HG03432 (cell line): ENCODE results near the gene ANKRD63.
A peak's percentile ranks its signal among the peaks of the same experiment; 100 is the strongest.

Experiments used
- ATAC-seq: cut with Tn5 transposase; IDR thresholded peaks from one replicate; pipeline ENCODE4 v1.9.1; 2021; ENCODE audit warnings: mild to moderate bottlenecking, moderate library complexity; ENCODE audit not compliant: unreplicated experiment

The ANKRD63 gene

GRCh38 chr15:40313531-40314398 lies 30.9 kb upstream of the ANKRD63 start:
- no peak for ATAC-seq

- no peak for ATAC-seq
Observed at GRCh38 chr15:40312370-40313158, 29.7 kb upstream of the ANKRD63 start.

DNA sequence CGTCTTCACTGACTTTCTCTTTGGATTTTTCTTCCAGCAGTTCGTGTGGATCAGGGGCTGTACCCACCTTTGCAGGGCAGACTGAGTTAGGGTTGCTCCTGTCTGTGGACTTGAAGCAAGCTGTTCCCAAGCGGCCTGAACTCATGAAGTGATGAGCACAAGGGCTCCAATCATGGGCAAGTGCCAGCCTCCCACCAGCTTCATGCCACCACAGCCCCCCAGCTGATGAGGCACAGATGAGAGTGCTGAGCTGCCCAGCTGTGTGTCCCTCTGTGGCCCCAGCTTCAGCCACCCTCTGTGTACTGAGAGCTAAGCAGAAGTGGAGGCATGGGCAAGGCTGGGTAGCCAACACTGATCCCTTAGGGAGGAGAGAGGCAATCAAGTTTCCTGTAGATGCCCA lies 28.1 kb upstream of the ANKRD63 start:
- ATAC-seq: no peak

DNA sequence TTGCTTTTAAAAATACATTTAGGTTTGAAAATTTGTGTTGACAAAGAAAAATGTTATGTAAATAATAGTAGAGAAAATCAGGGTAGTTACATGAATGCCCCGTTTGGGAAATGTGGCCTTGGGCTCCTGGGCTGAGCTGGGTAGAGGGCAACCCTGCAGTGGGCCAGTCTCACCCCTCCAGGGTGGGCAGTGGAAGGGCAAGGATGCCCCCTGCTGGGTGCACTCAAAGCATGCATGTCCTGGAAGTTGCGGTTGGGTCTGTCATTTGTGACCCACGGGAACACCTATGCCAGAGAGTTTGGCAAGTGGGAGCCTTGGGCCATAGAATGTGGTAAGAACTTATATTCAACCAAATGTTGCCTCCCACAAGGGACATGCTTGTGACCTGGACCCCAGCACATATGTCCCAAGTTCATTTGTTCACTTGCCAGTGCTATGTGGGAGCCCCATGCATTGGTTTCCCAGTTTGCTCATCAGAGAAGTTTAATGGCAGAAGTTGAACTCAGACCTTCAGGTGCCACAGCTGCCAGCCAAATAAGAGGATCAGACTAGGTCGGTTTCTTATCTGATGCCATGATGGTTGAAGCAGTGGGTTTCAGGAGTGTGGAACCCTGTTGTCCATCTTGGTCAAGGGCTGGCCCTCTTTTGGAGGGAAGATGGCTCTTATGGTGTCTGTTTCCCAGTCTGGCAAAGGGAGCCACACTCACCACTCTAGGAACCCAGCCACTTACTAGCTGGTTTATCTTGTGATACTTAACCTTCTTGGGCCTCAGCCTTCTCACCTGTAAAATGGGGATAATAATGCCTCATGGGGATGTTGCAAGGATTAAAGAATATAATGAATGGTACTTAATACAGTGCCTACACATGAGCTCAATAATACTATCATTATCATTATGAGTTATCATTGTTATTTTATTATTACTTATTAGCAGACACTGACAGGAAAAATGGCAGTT lies 27.4 kb upstream of the ANKRD63 start:
- no peak for ATAC-seq

DNA sequence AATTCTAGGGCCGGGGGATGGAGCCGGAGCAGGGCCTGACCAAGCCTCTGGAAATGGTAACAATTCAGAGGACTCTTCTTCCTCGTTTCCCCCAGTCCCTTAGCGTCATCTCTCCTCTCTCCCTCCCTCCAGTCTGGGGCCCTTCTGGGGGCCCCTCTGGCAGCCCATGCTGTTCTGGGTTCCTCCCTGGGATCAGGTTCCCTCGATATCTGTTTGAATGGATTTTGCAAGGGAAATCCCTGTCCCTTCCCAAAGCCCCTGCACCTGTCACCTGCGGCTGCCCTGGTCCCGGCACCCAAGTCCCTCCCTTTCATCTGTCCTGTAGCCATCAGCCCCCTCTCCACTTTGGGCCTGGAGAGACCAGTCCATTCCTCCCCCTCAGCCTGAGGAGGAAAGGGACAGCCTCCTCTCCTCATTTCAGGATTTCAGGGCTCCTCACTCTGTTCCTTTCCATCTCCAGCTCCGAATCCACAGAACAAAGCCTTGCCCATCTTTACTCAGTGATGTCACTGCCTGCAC lies 26.5 kb upstream of the ANKRD63 start:
- ATAC-seq: no peak

DNA sequence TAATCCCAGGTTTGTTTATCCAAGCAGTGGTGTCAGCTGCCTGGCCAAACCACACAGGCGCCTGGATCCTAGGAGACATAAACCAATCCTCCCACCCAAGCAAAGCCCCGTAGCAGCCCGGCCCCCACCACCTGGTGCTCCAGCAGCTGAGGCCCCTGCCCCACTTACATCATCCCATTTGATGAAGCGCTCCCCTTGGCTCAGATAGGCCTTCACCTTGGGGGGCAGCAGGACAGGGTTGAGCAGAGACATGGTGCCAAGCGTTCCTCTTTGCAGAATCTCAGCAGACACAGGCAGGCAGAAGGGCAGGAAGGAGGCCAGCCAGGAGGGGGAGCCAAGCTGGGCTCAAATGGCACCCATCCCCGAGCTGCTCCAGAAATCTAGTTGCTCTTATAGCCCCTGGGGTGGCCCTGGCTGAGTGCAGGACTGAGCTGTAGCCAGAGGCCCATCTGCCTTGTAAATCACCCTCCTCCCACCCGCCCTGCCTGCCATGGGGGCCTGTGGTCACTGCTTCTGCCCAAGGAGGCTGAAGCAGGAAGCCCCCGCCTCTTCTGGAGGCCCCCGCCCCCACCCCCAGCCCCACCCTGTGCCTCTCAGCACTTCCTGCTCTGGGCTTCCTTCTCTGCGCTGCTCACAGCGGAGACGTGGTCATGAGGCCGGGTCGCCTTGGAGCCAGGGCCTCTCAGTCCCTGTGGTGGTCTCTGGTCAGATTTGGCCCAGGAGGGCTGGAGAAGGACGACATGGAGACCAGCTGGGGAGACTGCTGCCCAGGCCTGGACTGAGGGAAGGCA lies 24.8 kb upstream of the ANKRD63 start, which contains the start of gene PLCB2:
TSS of gene PLCB2 (minus strand) at position 515 of the 791 bp plus-strand sequence. CDS start at position 252, 263 bp downstream.
- ATAC-seq: peak; percentile 69

DNA sequence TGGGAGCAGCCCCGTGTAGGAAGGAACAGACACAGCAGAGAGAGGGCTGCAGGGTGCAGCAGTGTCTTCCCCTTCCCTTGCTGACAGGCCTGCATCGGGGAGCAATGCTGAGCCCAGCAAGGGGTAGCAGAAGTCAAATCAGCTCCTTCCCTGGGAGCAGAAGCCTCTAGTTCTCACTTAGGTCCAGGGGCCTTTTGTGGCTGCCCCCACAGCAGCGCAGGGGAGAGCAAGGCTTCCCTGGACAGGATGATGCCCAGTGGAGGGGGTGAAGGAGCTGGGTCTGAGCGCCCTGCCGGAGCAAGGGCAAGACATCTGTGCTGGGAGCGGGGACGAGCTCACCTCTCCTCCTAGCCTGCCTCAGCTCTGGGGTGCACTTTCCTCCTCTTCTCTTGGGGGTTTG lies 24.0 kb upstream of the ANKRD63 start:
- ATAC-seq: no peak

DNA sequence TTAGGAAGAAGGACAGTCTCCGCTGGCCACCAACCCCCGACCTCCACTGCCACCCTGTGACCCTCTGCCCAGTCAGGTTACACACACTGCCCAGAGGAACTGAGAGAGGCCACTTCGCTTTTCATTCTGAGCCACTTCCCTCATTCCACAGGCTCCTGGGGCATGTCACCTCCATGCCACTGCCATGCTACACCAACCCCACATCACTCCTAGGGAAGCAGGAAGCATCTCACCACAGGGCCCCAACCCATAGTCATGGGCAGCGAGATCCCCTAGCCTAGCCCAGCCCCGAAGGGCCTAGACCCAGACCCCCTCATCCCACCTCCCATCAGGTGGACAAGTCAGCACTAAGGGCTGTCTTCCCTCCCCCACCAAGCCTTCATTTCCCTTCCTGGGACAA lies 23.5 kb upstream of the ANKRD63 start:
- no peak for ATAC-seq

DNA sequence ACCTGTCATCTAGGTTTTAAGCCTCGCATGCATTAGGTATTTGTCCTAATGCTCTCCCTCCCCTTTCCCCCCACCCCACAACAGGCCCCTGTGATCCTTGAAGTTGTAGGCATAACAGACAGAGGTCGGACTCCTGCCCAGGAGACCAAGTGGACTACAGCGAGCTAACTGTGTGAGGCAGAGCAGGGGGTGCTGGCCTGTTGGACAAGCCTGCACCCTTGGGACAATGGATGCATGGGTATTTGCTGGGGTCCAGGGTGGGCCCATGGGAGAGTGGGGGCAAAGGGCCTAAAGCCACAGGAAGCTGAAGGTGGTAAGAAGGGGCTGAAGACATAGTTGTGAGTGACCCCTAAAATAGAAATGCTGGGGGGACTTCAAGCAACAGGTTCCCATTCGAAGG lies 22.4 kb upstream of the ANKRD63 start:
- ATAC-seq: no peak

DNA sequence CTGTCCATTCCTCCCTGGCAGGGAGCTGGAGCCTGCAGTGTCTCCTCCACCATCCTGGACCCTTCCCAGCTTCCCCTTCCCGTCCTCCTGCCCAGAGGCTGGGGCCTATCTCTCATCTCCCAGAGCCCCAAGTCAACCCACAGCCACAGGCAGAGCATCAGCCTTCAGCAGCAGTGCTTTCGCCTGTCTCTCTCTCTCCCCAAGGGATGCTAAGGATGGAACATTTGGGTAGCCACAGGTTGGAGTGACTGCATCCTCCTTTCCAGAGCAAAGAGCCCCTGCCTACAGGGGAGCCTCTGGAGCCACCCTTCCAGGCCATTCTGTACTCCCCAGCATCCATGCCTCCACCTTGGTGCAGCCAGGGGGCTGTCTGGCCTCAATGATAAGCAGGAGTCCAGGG lies 20.7 kb upstream of the ANKRD63 start:
- ATAC-seq: no peak

DNA sequence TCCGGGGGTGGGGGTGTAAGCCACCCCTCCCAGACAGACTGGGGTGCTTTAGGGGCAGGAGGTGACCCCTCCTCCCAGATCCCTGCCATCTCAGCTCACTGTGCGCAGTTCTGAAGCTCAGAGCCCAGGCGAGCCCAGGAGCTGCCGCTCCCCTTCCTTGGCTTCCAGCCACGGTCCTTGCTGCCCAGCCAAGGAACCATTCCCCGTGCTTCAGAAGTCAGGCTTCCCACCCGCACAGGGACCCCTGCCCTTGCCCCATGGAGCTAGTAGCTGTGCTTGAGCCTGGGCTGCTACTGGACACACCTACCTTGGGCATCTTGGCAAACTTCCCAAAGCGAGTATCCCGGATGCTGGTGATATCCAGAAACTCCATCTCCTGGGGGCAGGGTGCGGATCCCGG lies 20.1 kb upstream of the ANKRD63 start:
- ATAC-seq: no peak

DNA sequence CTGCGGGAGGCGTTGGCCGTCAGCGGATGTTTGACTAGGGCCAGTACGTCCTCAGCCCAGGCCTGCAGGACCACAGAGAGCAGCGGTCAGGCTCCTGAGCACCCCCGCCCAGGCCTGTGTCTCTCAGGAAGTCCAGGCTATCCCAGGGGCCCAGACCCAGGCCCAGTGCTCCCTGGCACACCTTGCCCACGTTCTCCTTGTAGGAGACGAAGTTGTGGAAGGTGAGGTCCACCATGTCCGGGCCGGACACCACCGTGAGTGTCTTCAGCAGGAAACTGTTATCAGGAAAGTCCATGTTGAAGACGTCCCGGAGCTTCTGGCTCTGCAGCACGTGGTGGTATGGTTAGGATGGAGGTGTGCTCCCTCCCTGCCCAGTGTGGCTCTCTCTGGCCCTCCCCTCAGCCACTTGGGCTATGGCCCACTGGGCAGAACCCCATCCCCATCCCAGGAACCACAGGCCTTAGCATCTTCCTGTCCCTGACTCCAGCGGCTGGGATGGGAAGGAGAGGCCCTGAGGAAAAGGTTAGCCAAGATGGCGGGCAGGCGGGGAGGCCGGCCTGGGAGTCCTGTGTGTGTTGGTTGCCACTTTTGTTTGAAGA lies 19.5 kb upstream of the ANKRD63 start:
- no peak for ATAC-seq

DNA sequence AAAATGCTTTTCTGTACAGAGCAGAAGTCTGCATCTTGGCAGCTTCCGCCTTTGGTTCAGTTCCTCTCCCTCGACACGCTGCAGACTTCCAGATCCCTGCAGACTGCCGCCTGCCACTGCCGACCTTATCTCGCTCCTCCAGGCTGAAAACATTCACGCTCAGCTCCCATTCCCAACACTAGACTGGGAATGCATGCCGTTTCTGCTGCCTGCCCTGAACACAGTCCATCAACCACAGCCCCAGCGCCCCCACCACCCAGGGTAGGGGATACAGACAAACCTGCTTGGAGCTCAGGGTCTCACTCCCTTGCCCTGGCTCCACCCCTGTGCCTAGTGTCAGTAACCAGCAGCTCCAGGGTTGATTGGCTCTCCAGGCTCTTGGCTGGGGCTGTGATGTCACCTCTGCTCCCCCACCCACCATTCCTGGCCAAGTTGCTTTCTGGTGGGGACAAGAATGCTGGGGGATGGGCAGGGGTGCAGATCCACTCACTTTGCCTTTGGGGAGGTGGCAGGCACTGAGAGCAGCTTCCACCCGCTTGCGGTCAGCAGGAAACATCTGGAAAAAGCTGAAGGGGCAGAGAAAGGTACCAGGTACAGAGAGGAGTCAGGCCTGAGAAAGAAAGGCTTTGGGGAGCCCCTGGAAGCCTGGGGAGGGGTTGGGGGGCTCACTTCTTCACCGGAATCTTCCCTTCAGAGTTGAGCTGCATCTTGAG lies 18.8 kb upstream of the ANKRD63 start:
- no peak for ATAC-seq

GRCh38 chr15:40300771-40301170 lies 17.9 kb upstream of the ANKRD63 start:
- ATAC-seq: no peak

- ATAC-seq: no peak
Observed at GRCh38 chr15:40300367-40300766, 17.5 kb upstream of the ANKRD63 start.

DNA sequence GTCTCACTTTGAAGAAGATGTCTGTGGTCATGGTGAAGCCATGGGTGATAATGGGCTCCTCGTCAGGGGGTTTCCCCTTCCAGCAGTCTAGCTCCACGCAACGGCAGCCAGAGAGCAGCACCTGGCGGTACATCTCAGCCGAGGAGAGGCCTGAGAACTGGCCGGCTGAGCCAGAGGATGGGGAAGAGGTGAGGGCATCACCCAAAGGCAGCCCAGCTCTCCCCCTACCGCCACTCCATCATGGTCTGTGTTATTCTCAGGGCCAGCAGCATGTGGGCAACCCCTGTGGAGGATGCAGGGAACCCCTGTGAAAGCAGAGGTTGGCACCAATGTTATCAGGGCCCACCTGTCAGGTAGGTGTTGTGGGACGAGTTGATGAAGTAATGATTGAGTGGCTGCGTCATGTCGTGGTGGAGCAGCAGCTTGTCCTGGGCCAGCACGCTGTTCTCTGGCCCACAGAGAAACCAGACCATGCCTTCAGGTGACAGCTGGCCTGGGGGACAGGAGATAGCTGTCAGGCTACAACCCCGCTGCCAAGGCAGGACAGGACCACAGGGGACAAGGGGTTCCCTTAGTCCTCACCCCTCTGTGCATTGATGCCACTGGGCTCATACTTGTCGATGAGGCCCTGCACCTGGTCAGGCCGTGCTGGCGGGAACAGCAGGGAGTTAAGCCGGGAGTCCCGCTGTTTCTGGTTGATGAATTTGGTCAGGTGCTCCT lies 15.5 kb upstream of the ANKRD63 start:
- ATAC-seq: no peak

DNA sequence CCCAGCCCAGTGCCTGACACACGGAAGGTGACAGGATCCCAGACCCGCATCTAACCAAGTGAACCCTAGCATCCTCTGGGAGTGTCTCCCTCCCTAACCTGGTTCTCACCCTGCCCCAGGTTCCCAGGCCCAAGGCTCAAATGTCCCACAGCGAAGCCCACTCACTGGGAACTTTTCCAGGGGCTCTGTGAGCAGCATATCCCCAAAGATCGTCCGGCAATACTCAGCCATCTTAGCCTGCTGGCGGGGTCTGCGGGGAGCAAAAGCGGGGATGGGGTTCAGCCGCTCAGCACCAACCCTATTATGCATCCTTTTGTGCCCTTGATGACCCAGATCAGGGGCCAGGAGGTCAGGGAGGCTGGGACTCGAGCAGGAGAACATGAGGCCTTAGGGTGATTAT lies 14.5 kb upstream of the ANKRD63 start:
- no peak for ATAC-seq

DNA sequence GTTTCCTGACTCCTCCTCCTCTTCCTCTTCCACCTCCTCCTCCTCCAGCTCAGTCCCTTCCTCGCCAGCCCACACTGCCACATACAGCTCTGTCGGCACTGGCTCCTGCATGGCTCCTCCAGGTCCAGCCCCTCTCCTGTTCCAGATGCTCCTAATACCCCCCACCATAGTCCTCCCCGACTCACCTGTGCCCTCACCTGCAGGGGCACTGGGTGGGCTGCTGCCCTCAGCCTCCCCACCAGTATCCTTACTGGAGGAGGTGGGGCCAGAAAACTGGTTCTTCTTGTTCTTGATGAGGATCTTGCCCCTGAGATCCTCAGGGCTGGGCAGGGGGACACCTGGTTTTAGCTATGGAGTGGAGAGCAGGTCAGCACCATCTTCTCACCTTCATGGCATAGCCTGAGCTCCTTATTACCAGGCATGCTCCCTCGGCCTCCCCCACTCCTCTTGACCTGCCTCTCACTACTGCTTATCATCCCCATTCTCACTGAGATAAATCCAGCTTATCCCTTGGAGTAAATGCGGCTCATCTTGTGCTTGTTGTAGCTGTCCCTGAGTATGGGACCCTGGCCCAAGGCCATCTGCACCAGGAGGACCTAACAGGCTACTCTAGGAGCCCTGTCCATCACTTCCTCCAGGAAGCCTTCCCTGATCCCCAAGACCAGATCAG lies 13.8 kb upstream of the ANKRD63 start:
- no peak for ATAC-seq
